ENCODE data around the gene IGF2BP3.
A peak's percentile ranks its signal among the peaks of the same experiment; 100 is the strongest.
"Not testable (repeated sequence)": the region's sequence is repeated elsewhere in the genome, so short reads cannot be mapped to it uniquely, and the experiment has no call there.

Gene IGF2BP3

DNA sequence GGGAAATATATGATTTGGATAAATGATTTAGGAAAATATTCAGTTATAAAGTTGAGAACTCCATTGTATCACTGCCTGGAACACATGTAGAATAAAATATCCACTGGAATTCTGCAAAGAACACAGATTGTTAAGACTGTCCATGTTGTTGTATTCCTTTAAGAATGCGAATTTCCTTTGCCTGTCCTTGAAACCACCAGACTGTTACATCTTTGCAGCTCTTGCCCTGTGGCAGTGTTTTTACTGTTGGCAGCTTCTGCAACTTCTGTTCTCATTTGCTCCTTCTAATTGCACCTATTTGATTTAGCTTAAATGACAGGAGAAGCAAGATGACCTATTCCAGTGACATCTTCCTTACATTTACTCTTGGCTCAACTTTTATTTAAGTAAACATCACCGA, 131.4 kb downstream of the IGF2BP3 start:
- DNase-seq (ENCODE audit: low spot score), result no peak

GRCh38 chr7:23338439-23338838, 131.9 kb downstream of the IGF2BP3 start:
- DNase-seq (ENCODE audit: low spot score), result no peak

DNA sequence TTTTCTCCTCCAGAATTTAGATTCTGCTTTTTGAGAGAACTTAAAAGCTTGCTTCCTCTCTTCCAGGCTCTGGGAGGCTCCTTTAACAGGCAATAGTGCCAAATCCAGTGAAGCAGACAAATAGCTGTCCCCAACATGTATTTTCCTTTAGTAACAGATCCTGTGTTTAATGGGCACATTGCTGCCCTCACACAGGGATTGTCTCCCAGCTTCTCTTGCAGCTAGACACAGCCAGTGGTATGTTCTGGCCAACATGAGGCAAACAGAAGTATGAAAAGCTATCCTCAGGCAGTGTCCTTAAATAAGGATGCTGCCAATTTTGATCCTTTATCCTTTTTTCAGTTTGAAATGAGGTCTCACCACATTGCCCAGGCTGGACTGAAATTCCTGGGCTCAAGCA, 132.9 kb downstream of the IGF2BP3 start:
- no peak for DNase-seq (ENCODE audit: low spot score)

DNA sequence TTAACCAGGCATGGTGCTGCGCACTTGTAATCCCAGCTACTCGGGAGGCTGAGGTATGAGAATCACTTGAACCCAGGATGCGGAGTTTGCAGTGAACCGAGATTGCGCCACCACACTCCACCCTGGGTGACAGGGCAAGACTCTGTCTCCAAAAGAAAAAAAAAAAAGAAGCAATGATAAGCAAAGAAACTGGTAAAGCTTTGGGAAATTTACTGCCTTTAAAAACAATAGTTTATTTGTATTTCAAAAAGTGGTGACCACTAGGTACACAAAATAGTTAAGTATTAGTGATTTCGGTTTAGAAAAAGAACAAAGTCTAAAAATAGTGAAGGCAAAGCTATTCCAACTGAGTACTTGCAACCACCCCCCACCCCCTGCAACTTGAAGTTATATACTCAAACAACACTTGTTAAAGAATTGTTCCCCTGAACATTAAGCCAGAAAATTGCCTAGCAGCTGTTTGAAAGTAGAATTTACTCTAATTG, 133.4 kb downstream of the IGF2BP3 start:
- DNase-seq (ENCODE audit: low spot score), result no peak

- DNase-seq (ENCODE audit: low spot score), result no peak
These were observed 134.2 kb downstream of the IGF2BP3 start for GRCh38 chr7:23336086-23336485.

DNA sequence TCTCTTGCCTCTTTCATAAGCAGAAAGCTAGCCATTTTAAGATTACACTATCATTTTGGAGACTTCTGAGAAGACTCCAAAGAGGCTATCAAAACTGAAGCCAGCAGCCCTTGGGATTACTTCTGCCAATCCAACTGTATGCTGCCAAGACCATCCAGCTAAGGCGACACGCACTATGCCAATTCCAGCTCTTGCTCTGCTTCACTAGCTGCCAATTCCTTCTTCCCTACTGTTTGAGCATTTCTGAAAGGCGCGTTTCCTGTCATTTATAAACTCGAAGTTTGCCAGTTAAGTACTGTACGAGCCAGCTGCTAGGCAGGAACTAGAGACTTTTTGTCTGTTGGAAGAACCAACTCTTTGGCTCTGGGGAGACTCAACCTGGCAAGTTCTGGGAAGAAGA, 134.7 kb downstream of the IGF2BP3 start:
- no peak for DNase-seq (ENCODE audit: low spot score)

GRCh38 chr7:23335136-23335535, 135.2 kb downstream of the IGF2BP3 start:
- DNase-seq (ENCODE audit: low spot score), result no peak

DNA sequence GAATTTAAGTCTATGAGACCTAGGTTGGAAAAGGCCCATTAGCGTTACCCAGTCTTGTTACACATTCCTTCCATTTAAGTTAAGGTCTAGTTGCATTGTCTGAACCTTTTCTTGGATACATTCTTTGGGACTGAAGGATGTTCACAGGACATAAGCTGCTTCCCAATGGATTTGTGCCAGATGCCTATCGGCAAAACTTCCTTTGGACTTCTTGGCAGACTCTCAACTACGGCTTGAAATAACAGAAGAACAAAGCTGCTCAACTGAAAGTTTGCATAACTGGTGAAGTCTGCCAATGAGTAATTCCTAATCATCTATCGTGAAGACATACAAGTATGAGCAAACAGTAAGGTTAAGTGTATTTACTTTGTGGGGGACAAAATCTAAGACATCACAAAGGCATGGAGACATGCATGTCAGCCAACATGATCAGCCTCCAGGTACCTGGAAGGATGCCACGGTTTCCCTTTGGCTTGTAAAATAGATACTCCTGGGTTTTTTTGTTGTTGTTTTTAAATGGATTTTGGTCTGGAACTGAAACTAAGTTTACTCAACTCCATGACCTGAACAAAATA, 135.7 kb downstream of the IGF2BP3 start:
- DNase-seq (ENCODE audit: low spot score), result peak; percentile 64

DNA sequence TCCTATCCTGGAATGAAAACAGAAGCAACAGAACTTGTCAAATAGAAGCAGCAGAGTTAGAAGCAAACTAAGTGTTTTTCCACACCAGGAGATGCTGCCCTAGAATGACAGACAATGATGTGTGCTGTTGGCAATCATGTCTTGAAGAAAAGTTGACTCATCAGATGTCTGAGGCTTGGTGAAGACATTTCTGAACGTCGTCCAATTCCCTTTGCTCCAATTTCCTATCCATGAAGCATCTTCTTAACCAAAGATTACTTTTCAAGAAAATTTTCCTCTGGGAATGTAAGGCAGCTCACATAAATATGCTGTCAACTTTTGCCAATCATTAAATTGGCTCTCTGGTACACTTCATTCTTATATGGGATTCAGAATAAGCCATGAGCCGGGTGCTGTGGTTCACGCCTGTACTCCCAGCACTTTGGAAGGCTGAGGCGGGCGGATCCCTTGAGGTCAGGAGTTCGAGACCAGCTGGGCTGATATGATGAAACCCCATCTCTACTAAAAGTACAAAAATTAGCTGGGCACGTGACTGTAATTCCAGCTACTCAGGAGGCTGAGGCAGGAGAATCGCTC, 136.5 kb downstream of the IGF2BP3 start:
- peak; percentile 61 for DNase-seq (ENCODE audit: low spot score)

- no peak for DNase-seq (ENCODE audit: low spot score)
These were observed 137.2 kb downstream of the IGF2BP3 start for GRCh38 chr7:23332910-23333612.

DNA sequence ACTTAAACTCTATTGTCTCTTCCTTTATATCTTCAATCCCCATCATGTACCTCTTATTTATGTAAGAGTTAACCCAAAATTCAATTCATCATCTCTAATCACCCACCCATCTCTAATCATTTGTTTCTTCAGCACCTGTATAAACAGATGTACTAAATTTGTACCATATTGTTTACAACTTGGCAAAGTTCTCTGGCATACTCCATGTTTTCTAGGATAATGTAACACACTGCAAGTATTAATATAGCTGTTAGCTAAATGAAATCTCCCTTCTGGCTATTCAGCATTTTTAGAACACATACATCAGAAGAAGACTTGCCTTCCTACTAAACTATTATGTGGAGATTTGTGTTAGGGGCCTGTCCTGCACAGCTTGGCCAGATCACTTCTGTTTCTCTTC, 138.1 kb downstream of the IGF2BP3 start:
- DNase-seq (ENCODE audit: low spot score), result no peak

DNA sequence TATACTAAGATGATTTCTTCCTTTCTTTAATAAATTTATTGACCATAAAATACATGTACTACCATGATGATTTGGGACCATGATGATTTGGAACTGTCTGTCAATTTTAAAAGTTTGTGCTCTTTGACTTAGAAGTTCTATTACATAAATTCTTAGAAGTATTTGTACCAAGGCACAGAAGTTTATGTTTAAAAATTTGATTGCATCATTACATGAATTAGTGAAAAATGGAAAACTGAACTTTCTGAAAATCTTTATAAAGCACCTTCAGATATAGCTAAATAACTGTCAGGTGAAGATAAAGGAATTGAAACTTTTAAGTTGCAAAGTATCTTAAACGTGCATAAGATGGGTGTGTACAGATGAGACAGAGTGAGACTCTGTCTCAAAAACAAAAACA, 139.2 kb downstream of the IGF2BP3 start:
- no peak for DNase-seq (ENCODE audit: low spot score)

GRCh38 chr7:23315366-23315765, 154.9 kb downstream of the IGF2BP3 start:
- DNase-seq (ENCODE audit: low spot score), result no peak

GRCh38 chr7:23312141-23312540, 158.2 kb downstream of the IGF2BP3 start:
- DNase-seq (ENCODE audit: low spot score), result not testable (repeated sequence)

DNA sequence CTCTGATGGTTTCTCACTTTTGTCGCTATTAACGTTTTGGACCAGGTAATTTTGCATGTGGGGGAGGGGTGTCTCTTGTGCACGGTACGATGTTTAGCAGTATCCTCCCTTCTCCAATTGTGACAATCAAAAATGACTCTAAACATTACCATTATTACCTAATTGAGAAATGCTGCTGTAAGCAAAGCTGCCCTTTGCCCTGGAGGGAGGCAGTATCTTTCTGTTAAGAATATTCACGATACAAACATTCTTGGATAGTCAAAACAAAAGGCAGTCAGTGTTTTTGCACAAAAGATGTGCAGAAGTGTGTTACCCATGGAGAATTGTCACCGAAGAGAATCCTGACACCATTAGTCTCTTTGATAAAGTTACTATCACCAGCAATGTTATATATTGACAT, 161.5 kb downstream of the IGF2BP3 start:
- DNase-seq (ENCODE audit: low spot score), result no peak

- no peak for DNase-seq (ENCODE audit: low spot score)
These were observed 163.3 kb downstream of the IGF2BP3 start for GRCh38 chr7:23306936-23307521.

DNA sequence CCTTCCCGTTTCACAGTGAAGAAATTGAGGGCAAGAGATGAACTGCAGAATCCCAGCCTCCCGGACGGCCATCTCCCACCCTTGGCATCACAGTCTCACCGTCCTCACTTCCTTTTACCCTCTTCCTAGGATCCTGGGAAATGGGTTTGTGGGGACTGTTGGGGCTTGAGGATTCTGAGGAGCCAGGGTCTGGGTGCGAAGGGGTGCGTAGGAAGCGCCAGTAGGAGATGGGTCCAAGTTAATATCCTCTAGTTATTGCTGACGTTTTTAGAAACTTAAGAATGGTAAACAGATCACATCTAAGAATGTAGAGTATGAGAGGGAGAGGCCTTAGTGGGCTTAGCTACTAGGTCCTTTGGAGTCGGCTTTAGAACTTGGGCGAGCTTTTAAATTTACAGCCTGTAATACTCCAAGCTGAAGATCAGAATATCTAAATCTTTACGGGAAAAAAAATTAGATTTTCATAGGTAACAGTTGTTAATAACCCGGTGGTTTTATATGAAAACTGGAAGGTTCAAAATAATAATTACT, 170.5 kb downstream of the IGF2BP3 start:
- peak; percentile 16 for DNase-seq (ENCODE audit: low spot score)

DNA sequence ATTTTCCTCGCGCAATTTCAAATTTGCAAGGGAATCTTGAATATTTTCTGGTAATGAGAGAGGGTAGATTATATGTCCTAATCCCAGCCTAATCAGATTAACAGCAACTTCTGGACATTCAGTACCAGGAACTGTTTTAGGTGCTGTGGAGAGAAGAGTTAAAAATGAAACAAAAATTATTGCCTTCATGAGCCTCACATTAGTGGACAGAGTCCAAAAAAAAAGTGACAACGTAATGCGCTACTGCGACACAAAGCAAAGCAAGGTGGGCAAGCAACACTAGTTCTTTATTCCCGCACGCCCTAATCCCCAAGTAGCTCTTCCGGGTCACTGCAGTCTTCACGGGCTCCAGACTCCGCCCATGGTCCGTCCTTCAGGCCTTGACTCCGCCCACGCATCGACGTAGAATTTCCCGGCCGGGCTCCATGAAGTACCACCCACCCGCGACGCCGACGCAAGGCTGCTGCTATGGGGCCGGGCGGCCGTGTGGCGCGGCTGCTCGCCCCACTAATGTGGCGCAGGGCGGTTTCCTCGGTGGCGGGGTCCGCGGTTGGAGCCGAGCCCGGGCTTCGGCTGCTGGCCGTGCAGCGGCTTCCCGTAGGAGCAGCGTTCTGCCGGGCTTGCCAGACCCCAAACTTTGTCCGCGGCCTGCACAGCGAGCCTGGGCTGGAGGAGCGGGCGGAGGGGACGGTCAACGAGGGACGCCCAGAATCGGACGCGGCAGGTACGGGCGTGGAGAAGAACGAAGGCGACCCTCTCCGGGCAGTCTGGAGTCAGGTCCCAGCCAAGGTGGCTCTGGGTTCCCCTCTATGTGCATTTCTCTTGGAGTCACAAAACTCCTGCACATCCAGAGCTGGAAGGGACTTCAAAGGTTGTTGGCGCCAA, 171.2 kb downstream of the IGF2BP3 start, which contains the start of gene MALSU1:
MALSU1 (plus strand) TSS at position 455 of the 885 bp plus-strand sequence; CDS start at position 469, 14 bp downstream.
- DNase-seq (ENCODE audit: low spot score), result peak; percentile 91

DNA sequence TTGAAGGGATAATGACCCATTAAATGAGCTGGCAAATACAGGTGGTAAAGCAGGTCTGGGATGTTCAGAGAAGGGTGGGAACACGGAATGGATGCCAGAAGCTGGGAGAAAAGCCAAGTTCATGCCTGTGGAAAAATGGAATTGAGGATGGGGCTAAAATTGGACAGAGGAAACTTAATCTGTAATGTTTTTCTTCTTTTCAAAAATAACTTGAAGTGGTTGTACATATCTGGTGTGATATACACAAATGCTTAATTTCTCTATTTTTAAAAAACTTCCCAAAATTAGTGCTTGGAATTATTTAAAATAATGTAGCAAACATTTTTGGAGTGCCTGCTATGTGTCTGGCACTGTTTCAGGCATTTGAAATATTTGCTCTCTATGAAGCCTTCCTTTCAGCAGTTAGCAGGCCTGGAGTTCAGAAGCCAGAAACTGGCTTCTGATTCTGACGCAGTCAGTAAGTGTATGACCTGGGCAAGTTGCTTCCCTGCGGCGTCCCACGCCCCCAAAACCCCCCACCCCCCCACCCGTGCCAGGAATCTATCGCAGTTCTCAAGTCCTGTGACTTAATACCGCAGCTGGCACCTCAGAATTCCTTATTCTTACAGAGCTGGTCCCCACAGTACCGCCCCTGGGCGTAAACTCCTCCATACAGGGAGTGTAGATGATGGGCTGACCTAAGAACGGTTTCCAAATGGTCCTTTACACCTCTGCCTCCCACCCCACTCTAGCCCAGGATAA, 172.0 kb downstream of the IGF2BP3 start:
- DNase-seq (ENCODE audit: low spot score), result peak; percentile 57

GRCh38 chr7:23295401-23295697, 174.9 kb downstream of the IGF2BP3 start:
- no peak for DNase-seq (ENCODE audit: low spot score)
